Mesothelial cell of epicardium (in vitro differentiated cells): Measurements from ENCODE around the gene MYH14. TPM values are rescaled to one million over a fixed set of nuclear protein-coding genes. Genes with fewer than 3 reads are reported as not detected.
"Not testable (repeated sequence)": the region's sequence is repeated elsewhere in the genome, so short reads cannot be mapped to it uniquely, and the experiment has no call there.

Experiments
- DNase-seq, 2 experiments: peaks; one replicate each; pipeline ENCODE4 v3.0.0; 2021; ENCODE audit warnings: low spot score in 2 of 2; ENCODE audit not compliant: unreplicated experiment in 2 of 2
- H3K27ac Mint-ChIP-seq: 2 replicates; pipeline ENCODE4 v1.8.0; 2021; ENCODE audit warnings: mixed read lengths
- H3K27me3 Mint-ChIP-seq: 2 replicates; pipeline ENCODE4 v1.8.0; 2021; ENCODE audit warnings: low read depth, mixed read lengths
- H3K36me3 Mint-ChIP-seq: 2 replicates; pipeline ENCODE4 v1.8.0; 2021; ENCODE audit warnings: mixed read lengths
- H3K4me1 Mint-ChIP-seq: 2 replicates; pipeline ENCODE4 v1.8.0; 2021; ENCODE audit warnings: mixed read lengths
- H3K4me3 Mint-ChIP-seq: 2 replicates; pipeline ENCODE4 v1.8.0; 2021; ENCODE audit warnings: mild to moderate bottlenecking, moderate library complexity, mixed read lengths
- H3K9me3 Mint-ChIP-seq: 2 replicates; pipeline ENCODE4 v1.8.0; 2021; ENCODE audit warnings: mixed read lengths
- CTCF ChIP-seq: fragments of 200-600 bp; sonication (generic); IDR thresholded peaks from one replicate; pipeline ENCODE4 v1.5.0; 2021; ENCODE audit warnings: antibody characterized with exemption; ENCODE audit not compliant: unreplicated experiment
- total RNA-seq: library from RNA; stranded (reverse); gene quantifications from 3 replicates; pipeline ENCODE4 v1.2.1, GENCODE V29; 2021

The MYH14 gene
- total RNA-seq, 1 donor from 2014 or later, result 52.3 TPM

- H3K27me3 Mint-ChIP-seq, result peaks cover 19% of the 10 kb centered on the region
- peaks cover 26% of the 10 kb centered on the region for H3K36me3 Mint-ChIP-seq
- H3K9me3 Mint-ChIP-seq, result peaks cover 11% of the 10 kb centered on the region
- H3K4me3 Mint-ChIP-seq, result no peak overlapping the region
- TF ChIP-seq CTCF, result no peak
- no peaks in the 10 kb centered on the region for H3K4me1 Mint-ChIP-seq
- H3K27ac Mint-ChIP-seq, result no peak overlapping the region
- no peak for DNase-seq
Observed at GRCh38 chr19:50224986-50225747, 21.7 kb downstream of the MYH14 start.

GRCh38 chr19:50226536-50226935 is 23.1 kb downstream of the MYH14 start:
- no peak for DNase-seq
- Mint-ChIP-seq H3K27ac (no peak overlapping the region), H3K9me3 (peaks cover 11% of the 10 kb centered on the region), H3K36me3 (peaks cover 26% of the 10 kb centered on the region), H3K4me3 (no peak overlapping the region), H3K4me1 (no peaks in the 10 kb centered on the region), H3K27me3 (peaks cover 26% of the 10 kb centered on the region)
- TF ChIP-seq CTCF, result no peak

GRCh38 chr19:50228153-50228552 is 24.7 kb downstream of the MYH14 start:
- not testable (repeated sequence) for DNase-seq, H3K4me3 Mint-ChIP-seq, H3K27ac Mint-ChIP-seq, H3K4me1 Mint-ChIP-seq
- Mint-ChIP-seq H3K9me3 (peaks cover 11% of the 10 kb centered on the region), H3K36me3 (peaks cover 18% of the 10 kb centered on the region), H3K27me3 (peaks cover 26% of the 10 kb centered on the region)

GRCh38 chr19:50230379-50231351 is 27.2 kb downstream of the MYH14 start:
- Mint-ChIP-seq H3K4me3 (no peak overlapping the region), H3K9me3 (no peaks in the 10 kb centered on the region), H3K36me3 (no peaks in the 10 kb centered on the region), H3K4me1 (no peaks in the 10 kb centered on the region), H3K27me3 (peaks cover 26% of the 10 kb centered on the region), H3K27ac (no peak overlapping the region)
- TF ChIP-seq CTCF, result no peak
- DNase-seq, result no peak

GRCh38 chr19:50231417-50231816 is 28.0 kb downstream of the MYH14 start:
- H3K36me3 Mint-ChIP-seq, DNase-seq, H3K27ac Mint-ChIP-seq, H3K9me3 Mint-ChIP-seq, H3K4me3 Mint-ChIP-seq, H3K4me1 Mint-ChIP-seq: not testable (repeated sequence)
- peaks cover 26% of the 10 kb centered on the region for H3K27me3 Mint-ChIP-seq

- no peak for TF ChIP-seq CTCF
- no peak for DNase-seq
- H3K36me3 Mint-ChIP-seq, result no peaks in the 10 kb centered on the region
- no peaks in the 10 kb centered on the region for H3K4me1 Mint-ChIP-seq
- peaks cover 26% of the 10 kb centered on the region for H3K27me3 Mint-ChIP-seq
- no peaks in the 10 kb centered on the region for H3K9me3 Mint-ChIP-seq
- no peak overlapping the region for H3K4me3 Mint-ChIP-seq
- H3K27ac Mint-ChIP-seq, result no peak overlapping the region
Observed at GRCh38 chr19:50231821-50232220, 28.4 kb downstream of the MYH14 start.
